Astrocyte (in vitro differentiated cells and primary cell): ENCODE results near the gene GPR42. TPM values are rescaled to one million over a fixed set of nuclear protein-coding genes. Genes with fewer than 3 reads are reported as not detected.

Experiments
- DNase-seq: peaks from one replicate; pipeline ENCODE4 v3.0.0-alpha.2; 2010; ENCODE audit warnings: low read depth
- FAIRE-seq: peaks from 2 replicates; lab custom pipeline; 2011; peaks lifted over from hg19 to GRCh38; lab: Jason Lieb, UNC
- H2AFZ ChIP-seq: 2 replicates; pipeline ENCODE4 v1.6.0; 2012; ENCODE audit warnings: low read depth, low read length, inconsistent platforms
- H3K27ac ChIP-seq: 2 replicates; pipeline ENCODE4 v1.5.1; 2011; ENCODE audit warnings: low read depth, low read length, inconsistent platforms
- H3K27me3 ChIP-seq: 2 replicates; pipeline ENCODE4 v1.6.0; 2011; ENCODE audit warnings: low read length, inconsistent platforms; ENCODE audit not compliant: insufficient read depth
- H3K36me3 ChIP-seq: 2 replicates; pipeline ENCODE4 v1.5.1; 2011; ENCODE audit warnings: low read length, inconsistent platforms; ENCODE audit not compliant: insufficient read depth
- H3K4me1 ChIP-seq: 2 replicates; pipeline ENCODE4 v1.5.1; 2011; ENCODE audit warnings: low read length, inconsistent platforms; ENCODE audit not compliant: insufficient read depth
- H3K4me2 ChIP-seq: 2 replicates; pipeline ENCODE4 v1.6.0; 2012; ENCODE audit warnings: low read length, inconsistent platforms
- H3K4me3 ChIP-seq: 2 replicates; pipeline ENCODE4 v1.5.1; 2011; ENCODE audit warnings: low read depth, mild to moderate bottlenecking, low read length, inconsistent platforms; ENCODE audit not compliant: insufficient read depth
- H3K79me2 ChIP-seq: 2 replicates; pipeline ENCODE4 v1.6.0; 2012; ENCODE audit warnings: mild to moderate bottlenecking, low read length, inconsistent platforms; ENCODE audit not compliant: insufficient read depth
- H3K9ac ChIP-seq: 2 replicates; pipeline ENCODE4 v1.6.0; 2012; ENCODE audit warnings: mild to moderate bottlenecking, low read length, inconsistent platforms
- H3K9me3 ChIP-seq: 2 replicates; pipeline ENCODE4 v1.5.1; 2012; ENCODE audit warnings: low read depth, mild to moderate bottlenecking, low read length, inconsistent platforms; ENCODE audit not compliant: insufficient read depth
- H4K20me1 ChIP-seq: 2 replicates; pipeline ENCODE4 v1.6.0; 2012; ENCODE audit warnings: low read length, inconsistent platforms; ENCODE audit not compliant: insufficient read depth
- H3K27ac Mint-ChIP-seq: one replicate; pipeline ENCODE4 v1.8.0; 2021; ENCODE audit warnings: mild to moderate bottlenecking, mixed read lengths; ENCODE audit not compliant: unreplicated experiment
- H3K27me3 Mint-ChIP-seq: one replicate; pipeline ENCODE4 v1.8.0; 2021; ENCODE audit warnings: low read depth, mixed read lengths; ENCODE audit not compliant: unreplicated experiment
- H3K36me3 Mint-ChIP-seq: one replicate; pipeline ENCODE4 v1.8.0; 2021; ENCODE audit warnings: low read depth, mixed read lengths; ENCODE audit not compliant: unreplicated experiment
- H3K4me1 Mint-ChIP-seq: one replicate; pipeline ENCODE4 v1.8.0; 2021; ENCODE audit warnings: low read depth, mixed read lengths; ENCODE audit not compliant: unreplicated experiment
- H3K4me3 Mint-ChIP-seq: one replicate; pipeline ENCODE4 v1.8.0; 2021; ENCODE audit warnings: mild to moderate bottlenecking, moderate library complexity, mixed read lengths; ENCODE audit not compliant: unreplicated experiment
- H3K9me3 Mint-ChIP-seq: one replicate; pipeline ENCODE4 v1.8.0; 2021; ENCODE audit warnings: mild to moderate bottlenecking, mixed read lengths; ENCODE audit not compliant: unreplicated experiment
- EZH2 ChIP-seq: IDR thresholded peaks from 2 replicates; pipeline ENCODE4 v1.6.1; 2012; ENCODE audit warnings: mild to moderate bottlenecking, low read length, inconsistent platforms; ENCODE audit not compliant: insufficient read depth
- total RNA-seq: library from RNA; stranded (reverse); gene quantifications from 2 replicates; pipeline ENCODE4 v1.2.1, GENCODE V29; 2021
- TF ChIP-seq, protein P1 (sequence below): IDR thresholded peaks from 2 replicates; pipeline ENCODE4 v1.5.1; 2011; ENCODE audit warnings: low read depth, mild to moderate bottlenecking, inconsistent platforms, low read length, moderate library complexity; ENCODE audit not compliant: insufficient read depth

GPR42 gene
- total RNA-seq, 1 donor from 2014 or later: not detected

DNA sequence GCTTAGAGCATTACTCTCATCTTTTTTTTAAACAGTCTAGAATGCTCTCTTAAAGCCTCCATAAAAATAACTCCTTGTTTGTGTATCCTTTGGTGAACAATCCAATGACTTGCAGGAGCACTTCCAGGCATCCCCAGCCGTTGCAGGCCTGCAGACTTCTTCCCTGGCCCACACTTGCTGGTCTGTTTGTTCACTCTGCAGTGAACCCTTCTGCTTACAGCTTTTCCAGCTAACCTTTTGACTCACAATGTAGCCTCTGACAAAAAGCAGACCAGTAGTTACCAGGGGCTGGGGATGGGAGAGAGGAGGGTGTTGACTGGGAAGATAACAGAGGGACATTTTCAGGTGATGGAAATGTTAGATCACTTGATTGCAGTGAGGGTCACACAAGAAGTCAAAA is 9.1 kb downstream of the GPR42 start:
- H3K79me2 ChIP-seq: no peaks in the 10 kb centered on the region
- Mint-ChIP-seq H3K27me3 (peaks cover 33% of the 10 kb centered on the region), H3K4me1 (no peaks in the 10 kb centered on the region), H3K9me3 (peaks cover 15% of the 10 kb centered on the region), H3K27ac (no peak overlapping the region), H3K36me3 (no peaks in the 10 kb centered on the region), H3K4me3 (no peak overlapping the region)
- FAIRE-seq (no peak), DNase-seq (no peak)
- no peaks in the 10 kb centered on the region for H4K20me1 ChIP-seq
- TF ChIP-seq, protein P1, sequence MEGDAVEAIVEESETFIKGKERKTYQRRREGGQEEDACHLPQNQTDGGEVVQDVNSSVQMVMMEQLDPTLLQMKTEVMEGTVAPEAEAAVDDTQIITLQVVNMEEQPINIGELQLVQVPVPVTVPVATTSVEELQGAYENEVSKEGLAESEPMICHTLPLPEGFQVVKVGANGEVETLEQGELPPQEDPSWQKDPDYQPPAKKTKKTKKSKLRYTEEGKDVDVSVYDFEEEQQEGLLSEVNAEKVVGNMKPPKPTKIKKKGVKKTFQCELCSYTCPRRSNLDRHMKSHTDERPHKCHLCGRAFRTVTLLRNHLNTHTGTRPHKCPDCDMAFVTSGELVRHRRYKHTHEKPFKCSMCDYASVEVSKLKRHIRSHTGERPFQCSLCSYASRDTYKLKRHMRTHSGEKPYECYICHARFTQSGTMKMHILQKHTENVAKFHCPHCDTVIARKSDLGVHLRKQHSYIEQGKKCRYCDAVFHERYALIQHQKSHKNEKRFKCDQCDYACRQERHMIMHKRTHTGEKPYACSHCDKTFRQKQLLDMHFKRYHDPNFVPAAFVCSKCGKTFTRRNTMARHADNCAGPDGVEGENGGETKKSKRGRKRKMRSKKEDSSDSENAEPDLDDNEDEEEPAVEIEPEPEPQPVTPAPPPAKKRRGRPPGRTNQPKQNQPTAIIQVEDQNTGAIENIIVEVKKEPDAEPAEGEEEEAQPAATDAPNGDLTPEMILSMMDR: no peak
- TF ChIP-seq EZH2: no peak
- H3K4me3 ChIP-seq: no peak overlapping the region
- H2AFZ ChIP-seq: no peak overlapping the region
- no peaks in the 10 kb centered on the region for H3K4me1 ChIP-seq
- no peak overlapping the region for H3K4me2 ChIP-seq
- no peaks in the 10 kb centered on the region for H3K27me3 ChIP-seq
- no peak overlapping the region for H3K9ac ChIP-seq
- peaks cover 5% of the 10 kb centered on the region for H3K9me3 ChIP-seq
- H3K36me3 ChIP-seq: no peaks in the 10 kb centered on the region
- H3K27ac ChIP-seq: no peak overlapping the region

DNA sequence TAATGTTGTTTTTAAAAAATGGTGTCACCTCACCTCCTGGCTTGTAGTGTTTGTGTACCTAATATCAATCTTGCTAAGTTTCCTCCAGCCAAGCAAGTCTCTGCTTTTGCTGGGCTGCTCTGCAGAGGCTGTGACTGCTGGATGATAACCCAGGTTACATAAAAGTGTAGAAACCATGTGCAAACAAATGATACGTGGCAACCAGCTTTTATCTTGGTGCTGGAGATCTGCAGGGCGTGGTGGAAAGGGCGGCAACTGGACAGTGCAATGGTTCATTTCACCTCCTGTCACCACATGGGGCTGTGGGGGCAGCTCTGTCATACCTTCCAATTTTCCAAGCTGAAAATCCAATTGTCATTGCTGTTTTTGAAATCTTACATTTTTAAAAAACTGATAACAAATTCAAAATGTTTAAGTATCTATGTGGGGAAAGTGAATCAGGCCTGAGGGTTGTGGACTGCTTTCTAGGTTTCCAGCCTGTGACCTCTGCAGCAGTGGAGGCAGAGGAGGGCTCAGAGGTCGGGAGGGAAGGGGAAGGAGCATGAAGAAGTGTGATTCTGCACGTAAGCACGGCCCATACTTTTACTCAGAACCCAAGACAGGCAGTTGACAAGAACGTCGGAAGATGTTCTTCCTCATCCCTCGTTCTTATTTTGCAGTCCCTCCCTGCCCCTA is 9.7 kb downstream of the GPR42 start:
- Histone ChIP-seq H3K27me3 (no peaks in the 10 kb centered on the region), H3K9ac (no peak overlapping the region), H3K4me1 (no peaks in the 10 kb centered on the region), H4K20me1 (no peaks in the 10 kb centered on the region), H3K4me2 (no peak overlapping the region), H3K36me3 (no peaks in the 10 kb centered on the region), H3K9me3 (peaks cover 5% of the 10 kb centered on the region), H3K4me3 (no peak overlapping the region), H3K79me2 (no peaks in the 10 kb centered on the region), H3K27ac (no peak overlapping the region), H2AFZ (no peak overlapping the region)
- no peak overlapping the region for H3K4me3 Mint-ChIP-seq
- H3K36me3 Mint-ChIP-seq: no peaks in the 10 kb centered on the region
- DNase-seq (no peak), FAIRE-seq (no peak)
- peaks cover 33% of the 10 kb centered on the region for H3K27me3 Mint-ChIP-seq
- H3K4me1 Mint-ChIP-seq: no peaks in the 10 kb centered on the region
- H3K27ac Mint-ChIP-seq: no peak overlapping the region
- no peak for TF ChIP-seq EZH2
- TF ChIP-seq, protein P1: no peak
- peaks cover 15% of the 10 kb centered on the region for H3K9me3 Mint-ChIP-seq

DNA sequence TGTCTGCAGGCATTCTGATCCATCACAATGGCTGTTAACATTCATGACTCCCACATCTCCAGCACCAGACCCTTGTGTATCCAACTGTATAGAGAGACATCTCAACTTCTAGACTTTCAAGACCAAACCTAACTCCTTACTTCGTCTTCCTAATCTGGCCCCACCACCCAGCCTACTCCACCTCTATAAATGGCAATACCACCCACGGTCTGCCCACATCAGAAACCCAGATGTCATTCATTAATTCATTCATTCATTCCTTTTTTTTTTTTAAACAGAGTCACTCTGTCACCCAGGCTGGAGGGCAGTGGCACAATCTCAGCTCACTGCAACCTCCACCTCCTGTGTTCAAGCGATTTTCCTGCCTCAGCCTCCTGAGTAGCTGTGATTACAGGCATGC is 10.4 kb downstream of the GPR42 start:
- Histone ChIP-seq H3K27ac (no peak overlapping the region), H2AFZ (no peak overlapping the region), H4K20me1 (no peaks in the 10 kb centered on the region), H3K79me2 (no peaks in the 10 kb centered on the region), H3K9ac (no peak overlapping the region), H3K27me3 (no peaks in the 10 kb centered on the region), H3K9me3 (peaks cover 5% of the 10 kb centered on the region), H3K36me3 (no peaks in the 10 kb centered on the region), H3K4me3 (no peak overlapping the region), H3K4me1 (no peaks in the 10 kb centered on the region), H3K4me2 (no peak overlapping the region)
- TF ChIP-seq, protein P1: no peak
- TF ChIP-seq EZH2: no peak
- no peak for DNase-seq
- H3K4me3 Mint-ChIP-seq: no peak overlapping the region
- H3K4me1 Mint-ChIP-seq: no peaks in the 10 kb centered on the region
- peaks cover 31% of the 10 kb centered on the region for H3K27me3 Mint-ChIP-seq
- no peak for FAIRE-seq
- no peaks in the 10 kb centered on the region for H3K36me3 Mint-ChIP-seq
- no peak overlapping the region for H3K27ac Mint-ChIP-seq
- H3K9me3 Mint-ChIP-seq: peaks cover 16% of the 10 kb centered on the region
